Astrocyte (in vitro differentiated cells and primary cell): ENCODE results near the gene GLYATL3. TPM values are rescaled to one million over a fixed set of nuclear protein-coding genes. Genes with fewer than 3 reads are reported as not detected.
A peak's percentile ranks its signal among the peaks of the same experiment; 100 is the strongest.

Experiments
- DNase-seq: peaks from one replicate; pipeline ENCODE4 v3.0.0-alpha.2; 2010; ENCODE audit warnings: low read depth
- FAIRE-seq: peaks from 2 replicates; lab custom pipeline; 2011; peaks lifted over from hg19 to GRCh38; lab: Jason Lieb, UNC
- H2AFZ ChIP-seq: 2 replicates; pipeline ENCODE4 v1.6.0; 2012; ENCODE audit warnings: low read depth, low read length, inconsistent platforms
- H3K27ac ChIP-seq: 2 replicates; pipeline ENCODE4 v1.5.1; 2011; ENCODE audit warnings: low read depth, low read length, inconsistent platforms
- H3K27me3 ChIP-seq: 2 replicates; pipeline ENCODE4 v1.6.0; 2011; ENCODE audit warnings: low read length, inconsistent platforms; ENCODE audit not compliant: insufficient read depth
- H3K36me3 ChIP-seq: 2 replicates; pipeline ENCODE4 v1.5.1; 2011; ENCODE audit warnings: low read length, inconsistent platforms; ENCODE audit not compliant: insufficient read depth
- H3K4me1 ChIP-seq: 2 replicates; pipeline ENCODE4 v1.5.1; 2011; ENCODE audit warnings: low read length, inconsistent platforms; ENCODE audit not compliant: insufficient read depth
- H3K4me2 ChIP-seq: 2 replicates; pipeline ENCODE4 v1.6.0; 2012; ENCODE audit warnings: low read length, inconsistent platforms
- H3K4me3 ChIP-seq: 2 replicates; pipeline ENCODE4 v1.5.1; 2011; ENCODE audit warnings: low read depth, mild to moderate bottlenecking, low read length, inconsistent platforms; ENCODE audit not compliant: insufficient read depth
- H3K79me2 ChIP-seq: 2 replicates; pipeline ENCODE4 v1.6.0; 2012; ENCODE audit warnings: mild to moderate bottlenecking, low read length, inconsistent platforms; ENCODE audit not compliant: insufficient read depth
- H3K9ac ChIP-seq: 2 replicates; pipeline ENCODE4 v1.6.0; 2012; ENCODE audit warnings: mild to moderate bottlenecking, low read length, inconsistent platforms
- H3K9me3 ChIP-seq: 2 replicates; pipeline ENCODE4 v1.5.1; 2012; ENCODE audit warnings: low read depth, mild to moderate bottlenecking, low read length, inconsistent platforms; ENCODE audit not compliant: insufficient read depth
- H4K20me1 ChIP-seq: 2 replicates; pipeline ENCODE4 v1.6.0; 2012; ENCODE audit warnings: low read length, inconsistent platforms; ENCODE audit not compliant: insufficient read depth
- H3K27ac Mint-ChIP-seq: one replicate; pipeline ENCODE4 v1.8.0; 2021; ENCODE audit warnings: mild to moderate bottlenecking, mixed read lengths; ENCODE audit not compliant: unreplicated experiment
- H3K27me3 Mint-ChIP-seq: one replicate; pipeline ENCODE4 v1.8.0; 2021; ENCODE audit warnings: low read depth, mixed read lengths; ENCODE audit not compliant: unreplicated experiment
- H3K36me3 Mint-ChIP-seq: one replicate; pipeline ENCODE4 v1.8.0; 2021; ENCODE audit warnings: low read depth, mixed read lengths; ENCODE audit not compliant: unreplicated experiment
- H3K4me1 Mint-ChIP-seq: one replicate; pipeline ENCODE4 v1.8.0; 2021; ENCODE audit warnings: low read depth, mixed read lengths; ENCODE audit not compliant: unreplicated experiment
- H3K4me3 Mint-ChIP-seq: one replicate; pipeline ENCODE4 v1.8.0; 2021; ENCODE audit warnings: mild to moderate bottlenecking, moderate library complexity, mixed read lengths; ENCODE audit not compliant: unreplicated experiment
- H3K9me3 Mint-ChIP-seq: one replicate; pipeline ENCODE4 v1.8.0; 2021; ENCODE audit warnings: mild to moderate bottlenecking, mixed read lengths; ENCODE audit not compliant: unreplicated experiment
- EZH2 ChIP-seq: IDR thresholded peaks from 2 replicates; pipeline ENCODE4 v1.6.1; 2012; ENCODE audit warnings: mild to moderate bottlenecking, low read length, inconsistent platforms; ENCODE audit not compliant: insufficient read depth
- total RNA-seq: library from RNA; stranded (reverse); gene quantifications from 2 replicates; pipeline ENCODE4 v1.2.1, GENCODE V29; 2021
- TF ChIP-seq, protein P1 (sequence below): IDR thresholded peaks from 2 replicates; pipeline ENCODE4 v1.5.1; 2011; ENCODE audit warnings: low read depth, mild to moderate bottlenecking, inconsistent platforms, low read length, moderate library complexity; ENCODE audit not compliant: insufficient read depth

The GLYATL3 gene
- total RNA-seq, 1 donor from 2014 or later, result not detected

DNA sequence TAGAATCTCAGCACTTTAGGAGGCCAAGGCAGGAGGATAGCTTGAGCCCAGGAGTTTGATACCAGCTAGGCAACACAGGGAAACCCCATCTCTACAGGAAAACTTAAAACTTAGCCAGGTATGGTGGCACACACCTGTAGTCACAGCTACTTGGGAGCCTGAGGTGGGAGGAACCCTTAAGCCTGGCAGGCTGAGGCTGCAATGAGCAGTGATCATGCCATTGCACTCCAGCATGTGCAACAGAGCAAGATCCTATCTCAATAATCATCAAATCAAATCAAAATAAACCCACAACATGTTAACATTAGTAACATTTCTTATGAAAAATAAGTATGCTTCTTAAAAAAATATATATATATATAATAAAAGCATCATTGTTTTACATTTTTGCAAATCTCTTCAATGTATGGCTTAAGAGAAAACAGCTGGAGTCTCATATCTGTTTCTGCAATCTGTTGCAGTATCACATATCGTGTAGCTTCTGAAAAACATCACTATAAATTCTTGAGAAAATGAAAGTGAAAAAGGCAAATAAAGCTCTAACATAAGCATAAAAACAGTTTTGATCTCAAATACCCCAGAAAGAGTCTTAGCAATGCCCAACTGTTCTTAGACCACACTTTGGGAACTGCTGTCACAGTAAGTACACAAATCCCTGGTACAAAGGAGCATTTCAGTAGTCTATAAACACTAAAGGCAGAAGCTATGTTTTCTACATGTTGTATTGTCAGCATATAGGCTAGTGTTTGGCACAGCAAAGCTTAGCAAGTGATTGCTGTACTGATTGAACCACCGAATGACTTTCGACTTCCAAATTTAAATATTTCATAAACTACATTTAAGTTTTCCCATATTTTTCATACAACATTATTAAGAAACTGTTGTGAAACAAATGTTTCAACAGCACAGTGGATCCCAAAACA, 44.7 kb upstream of the GLYATL3 start:
- no peaks in the 10 kb centered on the region for H3K27me3 Mint-ChIP-seq

DNA sequence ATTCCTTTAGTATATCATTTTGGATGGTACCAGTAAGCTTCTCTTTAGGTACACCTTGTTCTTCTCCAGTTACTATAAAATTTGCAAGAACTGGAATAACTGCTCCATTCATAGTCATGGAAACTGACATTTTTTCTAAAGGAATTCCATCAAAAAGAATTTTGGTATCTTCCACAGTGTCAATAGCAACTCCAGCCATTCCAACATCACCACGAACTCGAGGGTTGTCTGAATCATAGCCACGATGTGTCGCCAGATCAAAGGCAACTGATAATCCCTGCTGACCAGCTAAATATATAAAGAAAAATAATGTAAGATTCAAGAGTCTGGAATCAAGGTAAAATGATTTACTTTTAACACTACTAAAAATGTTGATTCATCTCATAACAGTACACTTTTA, 42.0 kb upstream of the GLYATL3 start:
- no peaks in the 10 kb centered on the region for H3K9me3 Mint-ChIP-seq

More for the DNA sequence above, 44.7 kb upstream of the GLYATL3 start:
- Histone ChIP-seq H3K4me3 (no peak overlapping the region), H3K9ac (no peak overlapping the region), H3K36me3 (peaks cover 18% of the 10 kb centered on the region), H3K79me2 (peaks cover 6% of the 10 kb centered on the region), H4K20me1 (no peaks in the 10 kb centered on the region), H3K4me2 (no peak overlapping the region), H3K9me3 (no peaks in the 10 kb centered on the region), H3K4me1 (no peaks in the 10 kb centered on the region), H3K27me3 (no peaks in the 10 kb centered on the region), H3K27ac (no peak overlapping the region), H2AFZ (no peak overlapping the region)
- peaks cover 4% of the 10 kb centered on the region for H3K4me1 Mint-ChIP-seq
- DNase-seq (no peak), FAIRE-seq (no peak)
- no peak overlapping the region for H3K27ac Mint-ChIP-seq
- peaks cover 2% of the 10 kb centered on the region for H3K36me3 Mint-ChIP-seq
- H3K4me3 Mint-ChIP-seq, result no peak overlapping the region
- TF ChIP-seq, protein P1, sequence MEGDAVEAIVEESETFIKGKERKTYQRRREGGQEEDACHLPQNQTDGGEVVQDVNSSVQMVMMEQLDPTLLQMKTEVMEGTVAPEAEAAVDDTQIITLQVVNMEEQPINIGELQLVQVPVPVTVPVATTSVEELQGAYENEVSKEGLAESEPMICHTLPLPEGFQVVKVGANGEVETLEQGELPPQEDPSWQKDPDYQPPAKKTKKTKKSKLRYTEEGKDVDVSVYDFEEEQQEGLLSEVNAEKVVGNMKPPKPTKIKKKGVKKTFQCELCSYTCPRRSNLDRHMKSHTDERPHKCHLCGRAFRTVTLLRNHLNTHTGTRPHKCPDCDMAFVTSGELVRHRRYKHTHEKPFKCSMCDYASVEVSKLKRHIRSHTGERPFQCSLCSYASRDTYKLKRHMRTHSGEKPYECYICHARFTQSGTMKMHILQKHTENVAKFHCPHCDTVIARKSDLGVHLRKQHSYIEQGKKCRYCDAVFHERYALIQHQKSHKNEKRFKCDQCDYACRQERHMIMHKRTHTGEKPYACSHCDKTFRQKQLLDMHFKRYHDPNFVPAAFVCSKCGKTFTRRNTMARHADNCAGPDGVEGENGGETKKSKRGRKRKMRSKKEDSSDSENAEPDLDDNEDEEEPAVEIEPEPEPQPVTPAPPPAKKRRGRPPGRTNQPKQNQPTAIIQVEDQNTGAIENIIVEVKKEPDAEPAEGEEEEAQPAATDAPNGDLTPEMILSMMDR, result no peak
- TF ChIP-seq EZH2, result no peak
- H3K9me3 Mint-ChIP-seq, result no peaks in the 10 kb centered on the region

More for the DNA sequence above, 42.0 kb upstream of the GLYATL3 start:
- H3K36me3 ChIP-seq, result peaks cover 9% of the 10 kb centered on the region
- no peak overlapping the region for H3K4me3 Mint-ChIP-seq
- no peak overlapping the region for H3K27ac Mint-ChIP-seq
- DNase-seq (peak; percentile 12), FAIRE-seq (no peak)
- H3K36me3 Mint-ChIP-seq, result peaks cover 2% of the 10 kb centered on the region
- H3K27me3 Mint-ChIP-seq, result no peaks in the 10 kb centered on the region
- H3K27me3 ChIP-seq, result no peaks in the 10 kb centered on the region
- H3K4me2 ChIP-seq, result no peak overlapping the region
- no peak overlapping the region for H3K27ac ChIP-seq
- H2AFZ ChIP-seq, result no peak overlapping the region
- no peak overlapping the region for H3K9ac ChIP-seq
- peaks cover 5% of the 10 kb centered on the region for H3K4me1 Mint-ChIP-seq
- no peak for TF ChIP-seq EZH2
- TF ChIP-seq, protein P1, result no peak
- H4K20me1 ChIP-seq, result no peaks in the 10 kb centered on the region
- H3K4me3 ChIP-seq, result no peak overlapping the region
- H3K9me3 ChIP-seq, result no peaks in the 10 kb centered on the region
- peaks cover 34% of the 10 kb centered on the region for H3K79me2 ChIP-seq
- no peaks in the 10 kb centered on the region for H3K4me1 ChIP-seq
